HepG2 (cell line): ENCODE data around the gene NME8. TPM values are rescaled to one million over a fixed set of nuclear protein-coding genes. Genes with fewer than 3 reads are reported as not detected.

Experiments
- ATF7 ChIP-seq, 2 experiments: fragments of 450-650 bp in 1 of 2; sonication (generic) in 1 of 2; formaldehyde crosslinking in 1 of 2; IDR thresholded peaks; 2 replicates each; pipeline versions ENCODE4 v1.4.0 to v1.6.1; 2016 to 2020; ENCODE audit warnings: antibody characterized with exemption in 1 of 2, mild to moderate bottlenecking in 1 of 2, missing genetic modification reagents in 1 of 2
- FOSL1 ChIP-seq: sonication (generic); formaldehyde crosslinking; IDR thresholded peaks from 2 replicates; pipeline ENCODE4 v1.9.0; 2021; ENCODE audit warnings: missing genetic modification reagents, borderline replicate concordance
- GABPA ChIP-seq, 2 experiments: IDR thresholded peaks; 2 replicates each; pipeline ENCODE4 v1.6.1; 2011 to 2016; ENCODE audit warnings: low read depth in 2 of 2, low read length in 1 of 2, missing biosample characterization in 1 of 2, missing genetic modification characterization in 1 of 2
- HOXA5 ChIP-seq: sonication (generic); formaldehyde crosslinking; IDR thresholded peaks from 2 replicates; pipeline ENCODE4 v1.4.0; 2020; ENCODE audit warnings: missing genetic modification reagents
- MED1 ChIP-seq: sonication (generic); formaldehyde crosslinking; IDR thresholded peaks from 2 replicates; pipeline ENCODE4 v1.4.0; 2020; ENCODE audit warnings: missing genetic modification reagents
- MTF2 ChIP-seq: sonication (generic); formaldehyde crosslinking; IDR thresholded peaks from 2 replicates; pipeline ENCODE4 v1.5.0; 2020; ENCODE audit warnings: missing genetic modification reagents, borderline replicate concordance
- NR2C2 ChIP-seq: sonication (generic); formaldehyde crosslinking; IDR thresholded peaks from 2 replicates; pipeline ENCODE4 v1.4.0; 2020; ENCODE audit warnings: missing genetic modification reagents, mild to moderate bottlenecking, moderate library complexity, borderline replicate concordance
- POLR2AphosphoS5 ChIP-seq: IDR thresholded peaks from 2 replicates; pipeline ENCODE4 v1.6.1; 2012; ENCODE audit warnings: low read depth, low read length
- XRCC5 ChIP-seq: fragments of 200-400 bp; formaldehyde crosslinking; optimal IDR thresholded peaks from 2 replicates; pipeline ENCODE3; 2017; ENCODE audit warnings: mild to moderate bottlenecking, low read length
- ZBTB43 ChIP-seq: sonication (generic); formaldehyde crosslinking; conservative IDR thresholded peaks from 2 replicates; pipeline ENCODE4 v1.4.0; 2020; ENCODE audit warnings: missing genetic modification reagents
- ZNF558 ChIP-seq: sonication (generic); formaldehyde crosslinking; IDR thresholded peaks from 2 replicates; pipeline ENCODE4 v1.9.0; 2022; ENCODE audit warnings: mild to moderate bottlenecking, missing genetic modification reagents, borderline replicate concordance
- ZNF616 ChIP-seq: sonication (generic); formaldehyde crosslinking; IDR thresholded peaks from 2 replicates; pipeline ENCODE4 v1.5.0; 2020; ENCODE audit warnings: low read depth, mild to moderate bottlenecking, missing genetic modification reagents
- polyA plus RNA-seq, 8 experiments: library from polyadenylated mRNA; depleted of rRNA in 3 of 8; stranded (reverse) in 7 of 8; unstranded in 1 of 8; fragments of >200 nt; fragmentation: Illumina TruSeq in 4 of 8; extraction: Trizol in 4 of 8; gene quantifications; 2 replicates each; pipeline versions ENCODE4 v1.2.1 to v1.2.3, GENCODE V29; 2011 to 2016; ENCODE audit warnings: low read depth in 4 of 8, missing spikeins in 1 of 8, mixed read lengths in 1 of 8; ENCODE audit not compliant: insufficient read depth in 1 of 8
- total RNA-seq, 5 experiments: library from RNA; depleted of rRNA; stranded (reverse); fragments of >200 nt; fragmentation: Illumina TruSeq; extraction: Trizol; gene quantifications; 2 replicates each; pipeline ENCODE4 v1.2.3, GENCODE V29; 2016; ENCODE audit warnings: low read depth in 1 of 5
- TF ChIP-seq, protein P1 (sequence below): sonication (generic); formaldehyde crosslinking; IDR thresholded peaks from 2 replicates; pipeline ENCODE4 v1.4.0; 2020; ENCODE audit warnings: missing genetic modification reagents, mild to moderate bottlenecking, borderline replicate concordance
- TF ChIP-seq, protein P2 (sequence below): sonication (generic); formaldehyde crosslinking; IDR thresholded peaks from 2 replicates; pipeline ENCODE4 v1.5.1; 2020; ENCODE audit warnings: missing genetic modification reagents, mild to moderate bottlenecking, borderline replicate concordance
- TF ChIP-seq, protein P3 (sequence below): sonication (generic); formaldehyde crosslinking; conservative IDR thresholded peaks from 2 replicates; pipeline ENCODE4 v1.4.0; 2020; ENCODE audit warnings: mild to moderate bottlenecking, missing genetic modification reagents, moderate library complexity

NME8 gene
- total and polyA plus RNA-seq, 2 of the 13 experiments (the other 11 are each of a cell fraction or from before 2014, with no cell fraction given), result not detected

DNA sequence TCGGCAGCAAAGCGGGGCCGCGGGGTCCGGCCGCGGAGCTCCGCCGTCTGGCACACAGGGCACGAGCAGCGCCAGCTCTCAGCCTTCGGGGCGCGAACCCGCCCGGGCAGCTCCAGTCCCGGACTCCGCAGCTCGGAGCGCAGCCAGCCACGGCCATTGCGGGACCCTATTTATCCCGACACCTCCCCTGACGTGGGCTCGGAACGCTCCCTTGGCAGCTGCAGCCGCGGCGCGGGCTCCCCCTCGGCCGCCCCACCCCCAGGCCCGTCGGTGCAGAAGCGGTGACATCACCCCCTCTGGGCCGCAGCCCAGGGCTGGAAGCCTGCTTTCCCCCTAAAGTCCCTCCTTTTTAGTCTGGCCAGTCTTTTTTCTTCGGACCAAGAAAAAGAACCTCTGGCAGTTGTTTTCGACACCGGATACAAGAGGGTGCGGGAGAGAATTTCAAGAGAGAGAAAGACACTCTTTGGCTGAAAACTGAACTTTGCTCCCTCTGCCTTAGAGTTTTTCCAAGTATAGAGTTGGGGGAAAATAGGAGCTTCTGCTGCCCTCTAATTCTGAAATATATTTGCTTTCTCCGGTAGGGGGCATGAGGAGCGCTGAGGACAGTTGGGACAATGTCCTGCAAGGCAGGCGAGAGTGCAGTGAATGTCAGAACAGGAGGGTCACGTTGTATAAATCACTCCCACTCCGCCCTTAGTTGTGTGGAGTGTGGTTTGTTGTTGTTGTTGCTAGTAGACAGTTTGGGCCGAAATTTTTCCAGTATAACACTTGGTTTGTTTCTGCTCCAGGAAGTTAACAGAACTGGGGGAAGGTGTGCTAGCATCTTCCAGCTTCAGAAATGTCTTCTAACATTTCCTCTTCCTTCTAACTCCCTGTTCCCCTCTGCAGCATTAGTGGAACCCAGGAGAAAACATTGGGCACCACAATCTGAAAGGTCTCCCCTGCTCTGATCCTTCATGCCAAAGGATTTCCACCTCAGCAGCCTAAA is 68.6 kb downstream of the NME8 start, which contains the start of gene SFRP4 (continued):
- TF ChIP-seq ATF7 (IDR thresholded peaks at IDR 0.05) (no peak; the same call in 1 of the 2 replicates), ATF7 (CRISPR knock-in tag; IDR thresholded peaks at IDR 0.05) (peak; percentile 88), ZNF558 (CRISPR knock-in tag) (no peak; the same call in 1 of the 2 replicates), FOSL1 (CRISPR knock-in tag) (no peak), POLR2AphosphoS5 (no peak), XRCC5 (peak; percentile 41), HOXA5 (peak; percentile 67; the same call in 1 of the 2 replicates), ZBTB43 (CRISPR knock-in tag) (peak; percentile 46; the same call in 1 of the 2 replicates), MED1 (CRISPR knock-in tag) (no peak; the same call in 1 of the 2 replicates), MTF2 (CRISPR knock-in tag) (no peak), GABPA (IDR thresholded peaks at IDR 0.05; ENCODE audit: low read depth, low read length) (no peak), GABPA (CRISPR knock-in tag; IDR thresholded peaks at IDR 0.05; ENCODE audit: low read depth) (no peak), NR2C2 (CRISPR knock-in tag) (no peak), ZNF616 (no peak)
- TF ChIP-seq, protein P1, sequence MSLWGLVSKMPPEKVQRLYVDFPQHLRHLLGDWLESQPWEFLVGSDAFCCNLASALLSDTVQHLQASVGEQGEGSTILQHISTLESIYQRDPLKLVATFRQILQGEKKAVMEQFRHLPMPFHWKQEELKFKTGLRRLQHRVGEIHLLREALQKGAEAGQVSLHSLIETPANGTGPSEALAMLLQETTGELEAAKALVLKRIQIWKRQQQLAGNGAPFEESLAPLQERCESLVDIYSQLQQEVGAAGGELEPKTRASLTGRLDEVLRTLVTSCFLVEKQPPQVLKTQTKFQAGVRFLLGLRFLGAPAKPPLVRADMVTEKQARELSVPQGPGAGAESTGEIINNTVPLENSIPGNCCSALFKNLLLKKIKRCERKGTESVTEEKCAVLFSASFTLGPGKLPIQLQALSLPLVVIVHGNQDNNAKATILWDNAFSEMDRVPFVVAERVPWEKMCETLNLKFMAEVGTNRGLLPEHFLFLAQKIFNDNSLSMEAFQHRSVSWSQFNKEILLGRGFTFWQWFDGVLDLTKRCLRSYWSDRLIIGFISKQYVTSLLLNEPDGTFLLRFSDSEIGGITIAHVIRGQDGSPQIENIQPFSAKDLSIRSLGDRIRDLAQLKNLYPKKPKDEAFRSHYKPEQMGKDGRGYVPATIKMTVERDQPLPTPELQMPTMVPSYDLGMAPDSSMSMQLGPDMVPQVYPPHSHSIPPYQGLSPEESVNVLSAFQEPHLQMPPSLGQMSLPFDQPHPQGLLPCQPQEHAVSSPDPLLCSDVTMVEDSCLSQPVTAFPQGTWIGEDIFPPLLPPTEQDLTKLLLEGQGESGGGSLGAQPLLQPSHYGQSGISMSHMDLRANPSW (CRISPR knock-in tag), result no peak
- TF ChIP-seq, protein P2, sequence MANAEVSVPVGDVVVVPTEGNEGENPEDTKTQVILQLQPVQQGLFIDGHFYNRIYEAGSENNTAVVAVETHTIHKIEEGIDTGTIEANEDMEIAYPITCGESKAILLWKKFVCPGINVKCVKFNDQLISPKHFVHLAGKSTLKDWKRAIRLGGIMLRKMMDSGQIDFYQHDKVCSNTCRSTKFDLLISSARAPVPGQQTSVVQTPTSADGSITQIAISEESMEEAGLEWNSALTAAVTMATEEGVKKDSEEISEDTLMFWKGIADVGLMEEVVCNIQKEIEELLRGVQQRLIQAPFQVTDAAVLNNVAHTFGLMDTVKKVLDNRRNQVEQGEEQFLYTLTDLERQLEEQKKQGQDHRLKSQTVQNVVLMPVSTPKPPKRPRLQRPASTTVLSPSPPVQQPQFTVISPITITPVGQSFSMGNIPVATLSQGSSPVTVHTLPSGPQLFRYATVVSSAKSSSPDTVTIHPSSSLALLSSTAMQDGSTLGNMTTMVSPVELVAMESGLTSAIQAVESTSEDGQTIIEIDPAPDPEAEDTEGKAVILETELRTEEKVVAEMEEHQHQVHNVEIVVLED, result no peak
- TF ChIP-seq, protein P3, sequence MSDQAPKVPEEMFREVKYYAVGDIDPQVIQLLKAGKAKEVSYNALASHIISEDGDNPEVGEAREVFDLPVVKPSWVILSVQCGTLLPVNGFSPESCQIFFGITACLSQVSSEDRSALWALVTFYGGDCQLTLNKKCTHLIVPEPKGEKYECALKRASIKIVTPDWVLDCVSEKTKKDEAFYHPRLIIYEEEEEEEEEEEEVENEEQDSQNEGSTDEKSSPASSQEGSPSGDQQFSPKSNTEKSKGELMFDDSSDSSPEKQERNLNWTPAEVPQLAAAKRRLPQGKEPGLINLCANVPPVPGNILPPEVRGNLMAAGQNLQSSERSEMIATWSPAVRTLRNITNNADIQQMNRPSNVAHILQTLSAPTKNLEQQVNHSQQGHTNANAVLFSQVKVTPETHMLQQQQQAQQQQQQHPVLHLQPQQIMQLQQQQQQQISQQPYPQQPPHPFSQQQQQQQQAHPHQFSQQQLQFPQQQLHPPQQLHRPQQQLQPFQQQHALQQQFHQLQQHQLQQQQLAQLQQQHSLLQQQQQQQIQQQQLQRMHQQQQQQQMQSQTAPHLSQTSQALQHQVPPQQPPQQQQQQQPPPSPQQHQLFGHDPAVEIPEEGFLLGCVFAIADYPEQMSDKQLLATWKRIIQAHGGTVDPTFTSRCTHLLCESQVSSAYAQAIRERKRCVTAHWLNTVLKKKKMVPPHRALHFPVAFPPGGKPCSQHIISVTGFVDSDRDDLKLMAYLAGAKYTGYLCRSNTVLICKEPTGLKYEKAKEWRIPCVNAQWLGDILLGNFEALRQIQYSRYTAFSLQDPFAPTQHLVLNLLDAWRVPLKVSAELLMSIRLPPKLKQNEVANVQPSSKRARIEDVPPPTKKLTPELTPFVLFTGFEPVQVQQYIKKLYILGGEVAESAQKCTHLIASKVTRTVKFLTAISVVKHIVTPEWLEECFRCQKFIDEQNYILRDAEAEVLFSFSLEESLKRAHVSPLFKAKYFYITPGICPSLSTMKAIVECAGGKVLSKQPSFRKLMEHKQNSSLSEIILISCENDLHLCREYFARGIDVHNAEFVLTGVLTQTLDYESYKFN (CRISPR knock-in tag), result peak; percentile 36
